SK-MEL-5 (cell line): ENCODE results near the gene ACER1. TPM values are rescaled to one million over a fixed set of nuclear protein-coding genes. Genes with fewer than 3 reads are reported as not detected.
"Not testable (repeated sequence)": the region's sequence is repeated elsewhere in the genome, so short reads cannot be mapped to it uniquely, and the experiment has no call there.

Experiments used
- DNase-seq: peaks from one replicate; pipeline ENCODE4 v3.0.0-alpha.2; 2016; ENCODE audit warnings: low read depth, low spot score
- in situ Hi-C: cut with HindIII; loops from 2 replicates; pipeline ENCODE4 v1.10.0; 2016; ENCODE audit warnings: low sequenced_read_pairs, high pct_unique_total_duplicates, low pct_unique_long_range_greater_than_20kb
- total RNA-seq: library from RNA; depleted of rRNA; stranded (reverse); fragments of >200 nt; shearing (Covaris generic); gene quantifications from 2 replicates; pipeline ENCODE4 v1.2.3, GENCODE V29; 2014

ACER1 gene
- total RNA-seq, 1 experiment from 2014 or later = not detected

DNA sequence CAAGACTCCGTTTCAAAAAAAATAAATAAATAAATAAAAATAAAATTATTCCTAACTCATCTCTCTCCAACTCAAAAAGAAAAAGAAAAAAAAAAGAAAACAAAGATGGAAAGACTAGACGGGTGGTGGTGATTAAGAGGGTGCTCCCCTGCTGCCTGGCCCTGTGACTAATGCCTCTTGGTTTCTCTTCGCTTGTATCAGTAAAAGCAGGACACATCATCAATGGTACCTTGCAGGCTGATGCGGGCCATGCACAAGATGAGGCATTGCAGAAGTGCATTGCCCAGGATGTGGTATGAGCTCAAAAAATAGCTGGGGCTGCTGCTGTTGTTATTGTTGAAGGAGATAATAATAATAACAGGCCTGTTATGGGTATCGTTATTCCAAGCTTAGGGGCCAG lies 14.6 kb downstream of the ACER1 start:
- DNase-seq = no peak
- in situ Hi-C loops = no loop called here

- in situ Hi-C loops = not testable (repeated sequence)
Measured at GRCh38 chr19:6315646-6316045, 17.8 kb downstream of the ACER1 start.

DNA sequence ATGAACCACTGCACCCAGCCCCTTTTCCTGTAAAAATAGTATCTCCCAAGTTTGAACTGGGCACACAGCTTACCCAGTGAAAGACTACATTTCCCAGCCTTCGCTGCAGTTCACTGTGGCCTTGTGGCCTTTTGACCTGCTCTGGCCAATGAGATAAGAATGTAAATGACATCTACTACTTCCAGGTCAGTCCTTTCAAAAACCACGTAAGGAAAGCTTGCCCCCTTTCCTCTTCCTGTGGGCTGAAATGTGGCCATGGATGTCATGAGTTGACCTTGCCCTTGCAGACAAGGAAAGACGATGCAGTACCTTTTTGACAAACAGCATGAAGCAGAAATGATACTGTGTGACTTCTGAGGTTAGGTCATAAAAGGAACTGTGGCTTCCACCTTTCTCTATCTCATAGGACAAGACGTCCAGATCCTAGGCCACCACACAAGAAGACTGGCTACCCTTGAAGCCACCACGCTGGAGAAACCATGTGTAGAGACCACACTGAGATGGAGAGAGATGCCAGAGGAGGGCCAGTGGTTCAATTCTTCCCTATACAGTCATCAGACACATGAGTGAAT lies 19.9 kb downstream of the ACER1 start:
- DNase-seq = no peak
- in situ Hi-C loops = no loop called here

More at GRCh38 chr19:6315646-6316045, 17.8 kb downstream of the ACER1 start:
- DNase-seq = not testable (repeated sequence)

- in situ Hi-C loops = no loop called here
Measured at GRCh38 chr19:6312018-6312417, 21.4 kb downstream of the ACER1 start.

DNA sequence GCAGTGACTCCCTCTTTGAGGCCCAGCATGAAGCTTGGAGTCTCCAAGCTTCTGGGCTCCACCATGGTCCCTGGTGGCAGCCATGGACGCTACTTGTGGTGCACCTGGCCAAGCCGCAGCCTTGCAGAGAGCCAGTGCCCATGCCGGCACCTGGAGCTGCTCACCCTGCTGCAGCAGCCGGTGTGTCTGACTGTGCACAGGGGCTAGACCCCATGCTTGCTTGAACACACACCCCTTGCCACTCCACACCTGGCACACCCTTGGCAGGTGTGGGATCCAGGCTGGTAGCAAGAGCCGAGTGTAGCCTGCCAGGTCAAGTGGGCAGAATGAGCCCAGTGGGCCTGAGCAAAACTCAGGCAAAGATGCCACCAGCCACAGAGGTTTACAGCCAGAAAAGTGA lies 35.0 kb downstream of the ACER1 start:
- DNase-seq = no peak
- in situ Hi-C loops = no loop called here

More at GRCh38 chr19:6312018-6312417, 21.4 kb downstream of the ACER1 start:
- DNase-seq = peak; percentile 24

DNA sequence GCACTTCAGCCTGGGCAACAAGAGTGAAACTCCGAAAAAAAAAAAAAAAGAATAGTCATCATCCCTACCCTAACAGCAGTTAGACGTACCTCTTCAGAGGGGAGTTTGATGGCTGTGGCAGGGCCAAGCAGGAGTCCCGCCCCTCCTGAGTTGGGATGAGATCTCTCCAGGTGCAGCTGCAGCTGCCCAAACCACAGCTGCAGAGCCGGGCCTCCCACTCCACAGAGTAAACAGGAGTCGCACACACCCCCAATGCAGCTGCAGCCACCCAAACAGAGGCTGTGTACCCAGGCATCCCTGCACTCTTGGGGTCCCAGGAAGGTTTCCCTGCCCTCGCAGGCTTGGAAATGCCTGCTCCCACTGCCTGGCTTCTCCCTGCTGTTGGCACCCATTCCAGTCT lies 36.2 kb downstream of the ACER1 start:
- DNase-seq = no peak
- in situ Hi-C loops = no loop called here

GRCh38 chr19:6292006-6292405 lies 41.4 kb downstream of the ACER1 start:
- DNase-seq = no peak
- in situ Hi-C loops = no loop called here

GRCh38 chr19:6288737-6289136 lies 44.7 kb downstream of the ACER1 start:
- no peak for DNase-seq
- in situ Hi-C loops = no loop called here

DNA sequence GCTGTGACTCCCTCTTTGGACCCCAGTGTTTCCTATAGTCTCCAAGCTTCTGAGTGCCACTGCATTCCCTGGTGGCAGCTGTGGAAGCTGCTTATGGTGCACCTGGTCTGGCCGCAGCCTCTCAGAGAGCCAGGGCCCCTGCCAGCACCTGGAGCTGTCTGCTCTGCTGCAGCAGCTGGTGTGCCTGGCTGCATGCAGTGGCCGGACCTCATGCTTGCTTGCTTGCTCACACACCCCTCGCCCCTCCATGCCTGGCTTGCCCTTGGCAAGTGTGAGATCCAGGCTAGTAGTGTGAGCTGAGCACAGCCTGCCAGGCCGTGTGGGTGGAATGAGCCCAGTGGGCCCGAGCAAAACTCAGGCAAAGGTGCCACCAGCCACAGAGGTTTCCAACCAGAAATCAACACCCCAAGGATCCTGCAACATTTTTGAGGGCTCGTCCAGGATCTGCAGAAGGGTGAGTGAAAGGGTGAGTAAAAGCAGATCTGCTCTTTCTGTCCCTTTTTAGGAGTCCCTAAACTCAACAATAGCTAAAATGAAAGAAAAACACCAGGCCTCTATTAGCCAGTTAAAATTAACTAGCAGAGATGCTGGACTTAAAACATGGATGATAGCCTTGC lies 46.0 kb downstream of the ACER1 start:
- in situ Hi-C loops = no loop called here
- DNase-seq = no peak

- DNase-seq = no peak
- in situ Hi-C loops = no loop called here
Measured at GRCh38 chr19:6286676-6287075, 46.7 kb downstream of the ACER1 start.

DNA sequence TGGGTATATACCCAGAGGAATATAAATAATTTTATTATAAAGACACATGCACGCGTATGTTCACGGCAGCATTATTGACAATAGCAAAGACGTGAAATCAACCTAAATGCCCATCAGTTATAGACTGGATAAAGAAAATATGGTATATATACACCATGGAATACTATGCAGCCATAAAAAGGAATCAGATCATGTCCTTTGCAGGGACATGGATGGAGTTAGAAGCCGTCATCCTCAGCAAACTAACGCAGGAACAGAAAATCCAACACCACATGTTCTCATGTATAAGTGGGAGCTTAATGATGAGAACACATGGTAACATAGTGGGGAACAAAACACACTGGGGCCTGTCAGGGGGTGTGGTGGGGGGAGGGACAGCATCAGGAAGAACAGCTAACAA lies 51.0 kb downstream of the ACER1 start:
- DNase-seq, in situ Hi-C loops: not testable (repeated sequence)

GRCh38 chr19:6279931-6280591 lies 53.4 kb downstream of the ACER1 start, which contains the start of gene MLLT1:
Gene MLLT1, minus strand, starts transcription at chr19:6279975. Its CDS starts 191 bp downstream, at chr19:6279784.
- in situ Hi-C loops = no loop called here
- DNase-seq = peak; percentile 92

GRCh38 chr19:6279620-6279930 lies 53.8 kb downstream of the ACER1 start:
- DNase-seq = no peak
- in situ Hi-C loops = no loop called here

DNA sequence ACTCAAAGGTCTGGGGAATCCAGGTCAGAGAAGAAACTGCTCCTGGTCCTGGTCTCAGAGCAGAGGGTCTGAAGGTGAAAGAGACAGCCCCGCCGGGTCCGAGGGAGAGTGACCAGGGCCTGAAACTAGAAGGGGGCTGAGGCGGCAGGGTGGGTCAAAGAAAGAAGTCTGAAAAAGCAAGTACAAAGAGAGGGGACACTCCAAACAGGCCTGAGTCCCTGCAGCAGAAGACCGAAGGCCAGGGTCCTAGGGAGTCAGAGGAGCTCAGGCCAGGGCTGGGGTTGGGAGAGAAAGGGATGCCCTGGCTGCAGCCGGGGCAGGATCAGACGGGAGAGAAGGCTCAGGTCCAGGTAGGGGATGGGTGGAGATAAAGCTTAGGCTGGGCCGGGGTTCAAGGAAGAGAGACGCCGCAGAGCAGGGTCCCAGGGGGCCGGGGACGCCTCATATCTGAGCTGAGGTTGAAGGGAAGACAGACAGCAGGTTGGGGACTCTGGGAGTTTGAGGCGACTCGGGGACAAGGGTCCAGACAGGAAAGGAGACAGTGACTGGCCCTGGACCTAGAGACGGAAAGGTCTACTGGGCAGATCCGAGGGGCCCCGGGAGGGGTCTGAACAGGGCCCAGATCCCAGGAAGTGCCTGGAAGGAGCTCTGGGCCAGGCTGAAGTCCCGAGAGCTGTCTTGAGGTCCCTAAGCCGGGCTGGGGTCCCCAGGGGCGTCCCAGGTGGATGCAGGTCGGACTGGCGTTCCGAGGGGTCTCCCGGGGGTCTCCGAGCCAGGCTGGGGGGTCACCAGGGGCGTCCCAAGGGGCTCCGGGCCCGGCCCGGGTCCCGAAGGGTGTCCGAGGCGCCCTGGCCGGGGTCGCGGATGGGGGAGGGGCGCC lies 54.4 kb downstream of the ACER1 start:
- in situ Hi-C loops = no loop called here
- no peak for DNase-seq

DNA sequence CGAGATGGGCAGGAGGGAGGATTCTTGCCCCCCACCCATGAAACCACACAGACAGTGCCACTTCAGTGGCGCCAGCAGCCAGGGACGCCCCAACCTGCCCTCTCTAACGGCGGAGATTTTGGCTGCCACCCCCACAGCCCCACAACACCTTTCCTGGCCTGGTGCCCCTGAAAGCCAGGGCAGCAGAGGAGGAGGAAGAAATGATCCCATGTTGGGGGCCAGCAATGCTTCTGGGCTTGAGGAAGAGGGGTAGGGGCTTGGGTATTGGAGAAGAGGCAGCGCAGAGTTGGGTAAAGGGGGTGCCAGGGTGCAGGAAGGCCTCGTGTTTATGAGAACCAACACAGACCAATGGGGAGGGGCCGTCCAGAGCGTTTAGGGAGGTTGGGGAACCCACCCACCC lies 55.4 kb downstream of the ACER1 start:
- DNase-seq = no peak
- in situ Hi-C loops = no loop called here

GRCh38 chr19:6276447-6276846 lies 57.0 kb downstream of the ACER1 start:
- in situ Hi-C loops = no loop called here
- no peak for DNase-seq

GRCh38 chr19:6275170-6275744 lies 58.2 kb downstream of the ACER1 start:
- in situ Hi-C loops = no loop called here
- no peak for DNase-seq

- in situ Hi-C loops = no loop called here
- no peak for DNase-seq
Measured at GRCh38 chr19:6274756-6275155, 58.7 kb downstream of the ACER1 start.
